CD4-positive, alpha-beta memory T cell (primary cell): ENCODE data around the gene CLNK. TPM values are rescaled to one million over a fixed set of nuclear protein-coding genes. Genes with fewer than 3 reads are reported as not detected.

Experiments
- CTCF ChIA-PET: fragments of 350-600 bp; sonication (Branson Sonifier 250); formaldehyde crosslinking; loops from one replicate; lab custom pipeline; 2021; ENCODE audit warnings: inconsistent platforms; ENCODE audit not compliant: partially characterized antibody; lab: Charles Lee
- POLR2A ChIA-PET: fragments of 350-600 bp; sonication (Branson Sonifier 250); formaldehyde crosslinking; loops from one replicate; lab custom pipeline; 2021; ENCODE audit not compliant: partially characterized antibody; lab: Charles Lee
- DNase-seq, 5 donors: peaks; one replicate each; pipeline versions ENCODE4 v3.0.0 to v3.0.0-alpha.2; 2020 to 2022; ENCODE audit warnings: mixed read lengths in 1 of 5
- H3K27ac ChIP-seq: one replicate; pipeline ENCODE4 v1.7.0; 2013; ENCODE audit warnings: low read depth, low read length
- H3K27me3 ChIP-seq: 2 replicates; pipeline ENCODE4 v1.7.0; 2013; ENCODE audit warnings: mild to moderate bottlenecking, low read length, moderate library complexity; ENCODE audit not compliant: insufficient read depth
- H3K36me3 ChIP-seq: 2 replicates; pipeline ENCODE4 v1.7.0; 2013; ENCODE audit warnings: mild to moderate bottlenecking, low read length, moderate library complexity; ENCODE audit not compliant: insufficient read depth
- H3K4me1 ChIP-seq: 2 replicates; pipeline ENCODE4 v1.7.0; 2013; ENCODE audit warnings: mild to moderate bottlenecking, low read length, moderate library complexity; ENCODE audit not compliant: insufficient read depth
- H3K4me3 ChIP-seq, 2 donors: one replicate each; pipeline ENCODE4 v1.7.0; 2013; ENCODE audit warnings: low read length in 2 of 2, mild to moderate bottlenecking in 1 of 2
- H3K9me3 ChIP-seq, 2 donors: one replicate each; pipeline ENCODE4 v1.7.0; 2013; ENCODE audit warnings: low read length in 2 of 2, control low read depth in 1 of 2; ENCODE audit not compliant: control insufficient read depth in 1 of 2
- H3K27ac Mint-ChIP-seq, 7 donors: one replicate each; pipeline ENCODE4 v1.8.0; 2020 to 2021; ENCODE audit warnings: mixed read lengths in 7 of 7, mild to moderate bottlenecking in 6 of 7, inconsistent platforms in 3 of 7, moderate library complexity in 3 of 7
- H3K27me3 Mint-ChIP-seq, 2 donors: one replicate each; pipeline ENCODE4 v1.8.0; 2020 to 2021; ENCODE audit warnings: mixed read lengths in 2 of 2
- H3K36me3 Mint-ChIP-seq, 2 donors: one replicate each; pipeline ENCODE4 v1.8.0; 2020 to 2021; ENCODE audit warnings: mixed read lengths in 2 of 2, inconsistent platforms in 1 of 2, mild to moderate bottlenecking in 1 of 2
- H3K4me1 Mint-ChIP-seq, 4 donors: one replicate each; pipeline ENCODE4 v1.8.0; 2020 to 2021; ENCODE audit warnings: mixed read lengths in 4 of 4, mild to moderate bottlenecking in 1 of 4
- H3K4me3 Mint-ChIP-seq, 8 donors: one replicate each; pipeline ENCODE4 v1.8.0; 2020 to 2021; ENCODE audit warnings: mixed read lengths in 8 of 8, mild to moderate bottlenecking in 7 of 8, moderate library complexity in 6 of 8, inconsistent platforms in 3 of 8
- H3K9me3 Mint-ChIP-seq, 8 donors: one replicate each; pipeline ENCODE4 v1.8.0; 2020 to 2021; ENCODE audit warnings: mixed read lengths in 8 of 8, mild to moderate bottlenecking in 5 of 8, inconsistent platforms in 3 of 8, moderate library complexity in 1 of 8
- intact Hi-C: fragments of 100-400 bp; cut with micrococcal nuclease; formaldehyde crosslinking; loops from one replicate; pipeline ENCODE4 v1.15.1; 2023
- polyA plus RNA-seq, 2 donors: library from polyadenylated mRNA; unstranded; fragments of 300-500 nt; fragmentation: Illumina TruSeq; gene quantifications; one replicate each; pipeline ENCODE4 v1.2.3, GENCODE V29; 2021
- total RNA-seq, 2 experiments: library from RNA; stranded (reverse); gene quantifications; one replicate each; pipeline ENCODE4 v1.2.3, GENCODE V29; 2021

CLNK gene
- total and polyA plus RNA-seq, 4 experiments from 2014 or later, result 0.11 to 0.29 TPM; not detected in 2

DNA sequence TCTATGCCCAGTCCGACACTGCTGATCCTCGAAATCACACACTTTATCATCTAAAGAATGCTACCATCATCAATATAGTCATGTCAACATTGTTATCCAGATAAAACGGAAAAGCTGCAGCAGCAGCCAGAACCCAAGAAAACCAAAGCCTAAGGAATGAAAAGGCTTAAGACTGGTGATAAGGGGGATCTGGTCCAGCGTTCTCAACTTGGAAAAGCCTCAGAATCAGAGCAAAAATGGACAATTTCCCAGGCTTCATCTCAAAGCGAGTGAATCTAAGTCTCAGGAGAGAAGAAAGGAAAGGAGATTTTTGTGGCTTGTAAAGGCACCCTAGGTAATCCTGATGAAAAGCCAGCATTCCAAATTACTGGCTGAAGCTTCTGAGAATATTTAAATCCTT, 235.6 kb downstream of the CLNK start:
- Histone ChIP-seq H3K9me3 (peaks cover 0 to 4% of the 10 kb centered on the region in 2 donors), H3K27me3 (no peaks in the 10 kb centered on the region), H3K4me3 (no peak overlapping the region), H3K36me3 (peaks cover 31% of the 10 kb centered on the region), H3K27ac (no peak overlapping the region), H3K4me1 (no peaks in the 10 kb centered on the region)
- intact Hi-C loops, result no loop called here
- Mint-ChIP-seq H3K27me3 (no peaks in the 10 kb centered on the region), H3K4me1 (peaks cover 6 to 17% (median 11%) of the 10 kb centered on the region in 4 donors), H3K4me3 (no peak overlapping the region), H3K27ac (no peak overlapping the region), H3K9me3 (peaks cover 4 to 65% (median 50%) of the 10 kb centered on the region in 8 donors), H3K36me3 (peaks cover 84 to 91% of the 10 kb centered on the region in 2 donors)
- ChIA-PET CTCF (interaction anchor here (1.9 kb wide), 1 partner anchor 12 kb away, joined by 5 read pairs; no protein-coding TSS in a partner anchor), POLR2A (no interaction called here)
- DNase-seq, result no peak

GRCh38 chr4:10442976-10443375, 241.6 kb downstream of the CLNK start:
- Mint-ChIP-seq H3K4me3 (no peak overlapping the region), H3K9me3 (peaks cover 8 to 74% (median 60%) of the 10 kb centered on the region in 8 donors), H3K36me3 (peaks cover 51 to 64% of the 10 kb centered on the region in 2 donors), H3K27ac (no peak overlapping the region), H3K4me1 (peaks cover 0 to 5% (median 2%) of the 10 kb centered on the region in 4 donors), H3K27me3 (no peaks in the 10 kb centered on the region)
- Histone ChIP-seq H3K4me1 (no peaks in the 10 kb centered on the region), H3K27me3 (no peaks in the 10 kb centered on the region), H3K36me3 (peaks cover 19% of the 10 kb centered on the region), H3K4me3 (no peak overlapping the region), H3K27ac (no peak overlapping the region), H3K9me3 (peaks cover 0 to 6% of the 10 kb centered on the region in 2 donors)
- intact Hi-C loops, result no loop called here
- ChIA-PET POLR2A (interaction anchor here (2.0 kb wide), 1 partner anchor 15 kb away, joined by 4 read pairs; the partner anchor contains the start of gene ZNF518B), CTCF (no interaction called here)
- no peak for DNase-seq

- intact Hi-C loops, result no loop called here
- Histone ChIP-seq H3K27ac (no peak overlapping the region), H3K4me3 (no peak overlapping the region), H3K27me3 (no peaks in the 10 kb centered on the region), H3K4me1 (no peaks in the 10 kb centered on the region), H3K36me3 (peaks cover 15% of the 10 kb centered on the region), H3K9me3 (peaks cover 0 to 6% of the 10 kb centered on the region in 2 donors)
- Mint-ChIP-seq H3K27me3 (no peaks in the 10 kb centered on the region), H3K4me1 (no peaks in the 10 kb centered on the region), H3K4me3 (no peak overlapping the region), H3K36me3 (peaks cover 44 to 52% of the 10 kb centered on the region in 2 donors), H3K27ac (peak overlapping the region in 1 of 7 donors; percentile 50), H3K9me3 (peaks cover 3 to 65% (median 53%) of the 10 kb centered on the region in 8 donors)
- POLR2A ChIA-PET, result no interaction called here
- CTCF ChIA-PET, result no interaction called here
- no peak for DNase-seq
These were observed 243.1 kb downstream of the CLNK start for GRCh38 chr4:10441512-10441911.

DNA sequence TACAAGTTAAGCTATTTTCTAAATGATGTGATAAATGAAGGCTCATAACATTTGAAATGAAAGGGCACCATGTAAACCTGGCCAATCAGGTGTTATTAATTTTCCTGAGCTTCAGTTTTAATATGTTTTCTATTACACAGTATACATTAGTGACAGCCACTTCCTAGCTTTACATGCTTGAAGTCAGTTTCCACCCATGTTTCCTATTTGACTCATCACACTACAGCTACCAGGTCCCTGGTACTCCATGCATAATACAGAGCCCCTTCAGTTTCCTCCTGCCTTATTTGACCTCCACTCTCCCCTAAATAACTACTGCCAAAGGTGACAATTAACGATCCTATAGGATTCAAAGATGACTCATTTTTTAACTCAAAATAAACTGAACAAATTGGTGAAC, 245.6 kb downstream of the CLNK start:
- H3K4me3 Mint-ChIP-seq, result no peak overlapping the region
- H3K27me3 Mint-ChIP-seq, result no peaks in the 10 kb centered on the region
- CTCF ChIA-PET, result interaction anchor here (1.0 kb wide), 1 partner anchor 22 kb away, joined by 4 read pairs; no protein-coding TSS in a partner anchor
- H3K27ac ChIP-seq, result no peak overlapping the region
- H3K36me3 Mint-ChIP-seq, result peaks cover 24 to 31% of the 10 kb centered on the region in 2 donors
- no peak for DNase-seq
- H3K4me1 ChIP-seq, result no peaks in the 10 kb centered on the region
- H3K9me3 ChIP-seq, result peaks cover 0 to 1% of the 10 kb centered on the region in 2 donors
- intact Hi-C loops, result no loop called here
- no peaks in the 10 kb centered on the region for H3K36me3 ChIP-seq
- H3K4me3 ChIP-seq, result no peak overlapping the region
- POLR2A ChIA-PET, result no interaction called here
- no peak overlapping the region for H3K27ac Mint-ChIP-seq
- peaks cover 3 to 47% (median 31%) of the 10 kb centered on the region in 8 donors for H3K9me3 Mint-ChIP-seq
- no peaks in the 10 kb centered on the region for H3K4me1 Mint-ChIP-seq
- H3K27me3 ChIP-seq, result no peaks in the 10 kb centered on the region

- Mint-ChIP-seq H3K4me3 (no peak overlapping the region), H3K27me3 (no peaks in the 10 kb centered on the region), H3K27ac (no peak overlapping the region), H3K36me3 (peaks cover 16 to 22% of the 10 kb centered on the region in 2 donors), H3K4me1 (no peaks in the 10 kb centered on the region), H3K9me3 (peaks cover 3 to 35% (median 19%) of the 10 kb centered on the region in 8 donors)
- intact Hi-C loops, result no loop called here
- DNase-seq, result no peak
- POLR2A ChIA-PET, result no interaction called here
- Histone ChIP-seq H3K27me3 (no peaks in the 10 kb centered on the region), H3K4me1 (no peaks in the 10 kb centered on the region), H3K9me3 (no peaks in the 10 kb centered on the region), H3K4me3 (no peak overlapping the region), H3K36me3 (no peaks in the 10 kb centered on the region), H3K27ac (no peak overlapping the region)
- CTCF ChIA-PET, result interaction anchor here (1.3 kb wide), 1 partner anchor 24 kb away, joined by 6 read pairs; no protein-coding TSS in a partner anchor
These were observed 246.8 kb downstream of the CLNK start for GRCh38 chr4:10437735-10438134.

Other genes starting within 250 kb of the CLNK start
- 10 to 100 TPM; 48.2 to 48.6 TPM for gene ZNF518B, start 227.3 kb downstream of the CLNK start, total RNA-seq
- 10 to 100 TPM in 1 of 2 donors, 1 to 10 TPM in 1; 7.0 to 10.3 TPM for gene ZNF518B, start 227.3 kb downstream of the CLNK start, polyA plus RNA-seq